ENCODE measurements around the gene EML1.

The EML1 gene

GRCh38 chr14:99888149-99888548 is 94.9 kb downstream of the EML1 start:
- DNase-seq (ENCODE audit: low read depth in 2 of 2) = no peak
- no peak for TF ChIP-seq CTCF (IDR thresholded peaks at IDR 0.05; ENCODE audit: low read depth, low read length)
- H3K4me3 ChIP-seq (replicated peaks in 1 of 2; ENCODE audit: low read depth in 2 of 2, low read length in 2 of 2) = no peak overlapping the region

- DNase-seq (ENCODE audit: low read depth in 2 of 2) = no peak
- no peak for TF ChIP-seq CTCF (IDR thresholded peaks at IDR 0.05; ENCODE audit: low read depth, low read length)
- no peak overlapping the region for H3K4me3 ChIP-seq (replicated peaks in 1 of 2; ENCODE audit: low read depth in 2 of 2, low read length in 2 of 2)
Measured at GRCh38 chr14:99889268-99889667, 96.1 kb downstream of the EML1 start.

- no peak for DNase-seq (ENCODE audit: low read depth in 2 of 2)
- TF ChIP-seq CTCF (IDR thresholded peaks at IDR 0.05; ENCODE audit: low read depth, low read length) = no peak
- no peak overlapping the region for H3K4me3 ChIP-seq (replicated peaks in 1 of 2; ENCODE audit: low read depth in 2 of 2, low read length in 2 of 2)
Measured at GRCh38 chr14:99891266-99891665, 98.1 kb downstream of the EML1 start.

- no peak for TF ChIP-seq CTCF (IDR thresholded peaks at IDR 0.05; ENCODE audit: low read depth, low read length)
- no peak overlapping the region for H3K4me3 ChIP-seq (replicated peaks in 1 of 2; ENCODE audit: low read depth in 2 of 2, low read length in 2 of 2)
Measured at GRCh38 chr14:99891900-99892299, 98.7 kb downstream of the EML1 start.

DNA sequence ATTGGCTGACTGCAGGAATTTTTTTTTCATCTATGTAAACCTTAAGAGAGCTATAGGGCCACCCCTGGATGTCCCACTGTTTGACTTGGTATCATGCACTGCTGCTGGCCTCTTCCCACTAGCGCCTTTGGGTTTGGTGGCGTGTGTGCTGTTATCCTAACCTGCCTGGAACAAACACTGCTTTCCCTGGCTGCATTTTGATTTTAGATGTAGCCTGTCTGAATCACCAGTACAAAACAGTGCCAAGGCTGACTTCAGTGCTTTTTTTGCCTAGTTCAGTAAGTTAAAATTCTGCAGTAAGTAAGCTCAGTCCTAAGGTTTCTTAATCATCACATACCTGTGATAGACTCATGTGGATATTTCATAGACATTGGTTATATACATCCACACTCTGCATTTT is 99.2 kb downstream of the EML1 start:
- TF ChIP-seq CTCF (IDR thresholded peaks at IDR 0.05; ENCODE audit: low read depth, low read length) = no peak
- DNase-seq (ENCODE audit: low read depth in 2 of 2) = no peak

More at GRCh38 chr14:99891900-99892299, 98.7 kb downstream of the EML1 start:
- DNase-seq (ENCODE audit: low read depth in 2 of 2) = no peak

GRCh38 chr14:99896361-99896760 is 103.1 kb downstream of the EML1 start:
- DNase-seq (ENCODE audit: low read depth in 2 of 2) = no peak
- no peak overlapping the region for H3K4me3 ChIP-seq (replicated peaks in 1 of 2; ENCODE audit: low read depth in 2 of 2, low read length in 2 of 2)
- TF ChIP-seq CTCF (IDR thresholded peaks at IDR 0.05; ENCODE audit: low read depth, low read length) = no peak

More for the DNA sequence above, 99.2 kb downstream of the EML1 start:
- H3K4me3 ChIP-seq (replicated peaks in 1 of 2; ENCODE audit: low read depth in 2 of 2, low read length in 2 of 2) = no peak overlapping the region

GRCh38 chr14:99899578-99900178 is 106.5 kb downstream of the EML1 start:
- DNase-seq (ENCODE audit: low read depth in 2 of 2) = peak; percentile 57 to 59
- TF ChIP-seq CTCF (IDR thresholded peaks at IDR 0.05; ENCODE audit: low read depth, low read length) = peak; percentile 53
- no peak overlapping the region for H3K4me3 ChIP-seq (replicated peaks in 1 of 2; ENCODE audit: low read depth in 2 of 2, low read length in 2 of 2)

All from cardiac fibroblast (primary cell).